GM21423 (cell line): Measurements from ENCODE around the gene VILL.

Experiments used
- ATAC-seq: cut with Tn5 transposase; IDR thresholded peaks from one replicate; pipeline ENCODE4 v1.9.1; 2021; ENCODE audit warnings: mild to moderate bottlenecking, moderate library complexity; ENCODE audit not compliant: unreplicated experiment

Gene VILL

DNA sequence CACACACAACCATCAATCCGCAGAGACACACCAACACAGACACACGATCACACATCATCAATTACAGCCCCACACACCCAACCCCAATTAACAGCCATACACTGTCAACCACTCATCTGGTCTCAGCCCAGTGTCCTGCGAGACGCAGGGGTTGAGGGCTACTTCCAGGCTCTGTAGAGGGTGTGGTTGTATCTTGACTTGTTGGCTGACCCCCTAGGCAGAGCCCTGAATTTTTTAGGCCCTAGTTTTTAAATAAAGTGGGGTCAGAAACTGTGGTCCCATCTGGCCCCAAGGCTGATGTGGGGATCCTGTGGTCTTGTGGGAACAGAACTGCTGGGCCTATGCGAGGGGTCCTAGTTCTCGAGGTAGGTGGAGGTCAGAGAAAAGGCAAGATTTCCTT, 9.2 kb downstream of the VILL start:
- no peak for ATAC-seq

DNA sequence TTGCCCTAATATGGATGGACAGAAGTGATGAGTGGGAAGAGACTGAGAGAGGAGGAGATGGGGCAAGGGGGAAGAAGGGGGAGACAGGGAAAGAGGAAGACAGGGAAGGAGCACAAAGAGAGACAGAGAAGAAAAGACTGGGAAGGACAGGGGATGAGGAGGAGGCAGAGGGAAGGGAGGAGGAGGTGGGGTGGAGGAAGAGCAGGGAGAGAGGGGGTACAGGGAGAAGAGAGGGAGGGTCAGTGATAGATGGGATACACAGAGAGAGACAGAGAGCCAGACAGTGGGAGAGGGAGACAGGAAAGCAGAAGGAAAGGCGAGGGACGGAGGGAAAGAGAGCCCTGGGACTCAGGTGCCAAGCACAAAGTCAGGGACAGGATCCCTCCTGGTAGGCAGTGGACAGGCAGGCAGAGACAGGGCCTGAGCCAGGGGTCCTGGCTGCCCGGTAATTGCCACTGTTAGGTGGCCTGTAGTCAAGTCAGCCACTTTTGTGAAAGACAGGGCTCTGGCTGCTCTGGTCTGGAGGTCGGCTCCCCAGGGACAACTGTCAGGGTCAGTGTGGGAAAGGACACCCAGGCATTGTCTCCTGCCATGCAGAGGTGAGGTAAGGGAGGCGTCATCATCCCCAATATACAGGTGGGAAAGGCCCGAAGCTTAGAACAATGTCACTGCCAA, 9.8 kb downstream of the VILL start:
- ATAC-seq = no peak

DNA sequence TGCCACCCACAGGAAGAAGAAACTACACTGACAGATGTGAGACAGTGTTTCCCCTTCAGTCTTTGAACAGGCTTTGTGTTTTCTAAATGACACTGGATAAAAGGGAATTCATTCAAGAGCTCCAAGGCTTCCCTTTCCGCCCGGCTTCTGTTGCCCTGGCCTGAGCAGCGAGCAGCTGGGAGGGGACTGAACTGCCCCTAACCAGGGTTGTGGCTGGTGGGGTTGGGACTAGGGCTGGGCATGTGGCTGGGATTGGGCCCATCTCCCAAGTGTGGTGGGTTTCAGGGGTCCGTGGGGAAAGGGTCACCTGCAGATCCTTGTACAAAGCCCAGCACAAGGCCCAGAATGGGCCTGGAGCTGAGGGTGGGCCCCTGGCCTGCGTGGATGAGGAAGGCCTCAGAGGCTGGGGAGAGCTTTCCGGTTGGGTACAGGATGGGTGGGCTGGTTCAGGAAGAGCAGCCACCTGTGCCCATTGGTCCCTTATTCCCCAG, 10.4 kb downstream of the VILL start:
- no peak for ATAC-seq

DNA sequence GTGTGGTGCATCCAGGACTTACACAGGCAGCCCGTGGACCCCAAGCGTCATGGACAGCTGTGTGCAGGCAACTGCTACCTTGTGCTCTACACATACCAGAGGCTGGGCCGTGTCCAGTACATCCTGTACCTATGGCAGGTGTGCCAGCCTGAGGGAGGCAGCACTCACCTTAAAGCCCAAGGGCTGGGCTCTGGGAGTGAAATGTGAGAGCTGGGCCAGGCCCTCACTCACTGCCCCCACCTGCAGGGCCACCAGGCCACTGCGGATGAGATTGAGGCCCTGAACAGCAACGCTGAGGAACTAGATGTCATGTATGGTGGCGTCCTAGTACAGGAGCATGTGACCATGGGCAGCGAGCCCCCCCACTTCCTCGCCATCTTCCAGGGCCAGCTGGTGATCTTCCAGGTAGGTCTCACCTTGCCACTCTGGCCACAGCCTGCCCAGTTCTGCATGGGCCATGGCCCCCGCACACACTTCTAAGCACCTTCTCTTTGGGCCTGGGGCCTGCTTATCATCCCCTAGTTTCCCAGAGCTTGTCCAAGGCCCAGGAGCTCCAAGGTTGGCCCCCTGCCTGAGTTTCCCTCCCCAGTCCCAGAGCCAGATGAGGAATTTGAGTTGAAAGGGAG, 11.0 kb downstream of the VILL start:
- no peak for ATAC-seq

DNA sequence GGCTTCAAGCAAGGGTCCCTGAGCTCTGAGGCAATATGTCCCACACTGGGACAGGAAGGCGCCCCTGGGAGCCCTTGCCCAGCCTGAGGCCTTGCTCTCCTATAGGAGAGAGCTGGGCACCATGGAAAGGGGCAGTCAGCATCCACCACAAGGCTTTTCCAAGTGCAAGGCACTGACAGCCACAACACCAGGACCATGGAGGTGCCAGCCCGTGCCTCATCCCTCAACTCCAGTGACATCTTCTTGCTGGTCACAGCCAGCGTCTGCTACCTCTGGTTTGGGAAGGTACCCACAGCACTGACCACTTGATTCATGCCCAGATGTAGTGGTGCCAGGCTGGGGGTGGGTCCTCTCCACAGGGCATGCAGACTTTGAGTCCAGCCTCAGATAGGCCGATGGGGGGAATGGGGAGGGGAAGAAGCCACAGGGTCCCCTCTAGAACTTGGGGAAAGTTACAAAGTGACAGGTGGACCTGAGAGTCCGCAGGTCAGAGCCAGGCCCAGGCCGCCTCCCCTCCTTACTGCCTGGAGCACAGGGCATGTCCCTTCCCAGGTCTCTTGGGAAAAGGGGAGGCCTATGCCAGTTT, 11.8 kb downstream of the VILL start:
- ATAC-seq = no peak

DNA sequence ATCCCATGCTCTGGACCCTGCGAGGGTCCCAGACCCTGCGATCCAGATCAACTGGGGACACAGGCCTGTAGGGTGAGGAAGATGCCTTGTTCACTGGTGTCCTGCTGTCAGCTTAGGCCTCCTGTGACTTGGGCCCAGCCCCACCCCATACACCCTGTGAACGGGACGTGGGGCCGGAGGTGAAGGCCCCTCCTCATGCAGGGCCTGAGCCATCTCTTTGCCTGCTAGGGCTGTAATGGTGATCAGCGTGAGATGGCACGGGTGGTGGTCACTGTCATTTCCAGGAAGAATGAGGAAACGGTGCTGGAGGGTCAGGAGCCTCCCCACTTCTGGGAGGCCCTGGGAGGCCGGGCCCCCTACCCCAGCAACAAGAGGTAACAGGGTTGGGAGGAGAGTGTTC, 12.4 kb downstream of the VILL start:
- ATAC-seq = no peak

DNA sequence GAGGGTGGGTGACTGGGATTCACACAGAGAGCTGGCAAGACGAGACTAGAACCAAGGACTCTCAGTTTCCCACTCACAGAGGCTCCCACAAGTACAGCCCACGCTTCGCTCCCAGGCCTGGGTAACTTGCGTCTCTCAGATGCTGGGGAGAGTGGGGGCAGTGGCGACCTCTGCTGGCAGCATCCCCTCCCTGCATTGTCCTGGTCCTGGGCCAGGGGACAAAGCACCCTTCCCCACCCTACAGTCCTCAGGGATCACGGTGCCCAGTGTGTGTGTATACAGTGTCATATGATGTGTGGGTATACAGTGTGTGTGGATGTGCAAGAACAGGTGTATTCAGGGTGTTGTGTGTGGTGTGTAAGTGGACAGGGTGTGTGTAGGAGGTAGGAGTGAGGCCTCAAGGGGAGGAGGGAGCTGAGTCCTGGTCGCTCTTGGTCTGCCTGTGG, 12.8 kb downstream of the VILL start:
- no peak for ATAC-seq

DNA sequence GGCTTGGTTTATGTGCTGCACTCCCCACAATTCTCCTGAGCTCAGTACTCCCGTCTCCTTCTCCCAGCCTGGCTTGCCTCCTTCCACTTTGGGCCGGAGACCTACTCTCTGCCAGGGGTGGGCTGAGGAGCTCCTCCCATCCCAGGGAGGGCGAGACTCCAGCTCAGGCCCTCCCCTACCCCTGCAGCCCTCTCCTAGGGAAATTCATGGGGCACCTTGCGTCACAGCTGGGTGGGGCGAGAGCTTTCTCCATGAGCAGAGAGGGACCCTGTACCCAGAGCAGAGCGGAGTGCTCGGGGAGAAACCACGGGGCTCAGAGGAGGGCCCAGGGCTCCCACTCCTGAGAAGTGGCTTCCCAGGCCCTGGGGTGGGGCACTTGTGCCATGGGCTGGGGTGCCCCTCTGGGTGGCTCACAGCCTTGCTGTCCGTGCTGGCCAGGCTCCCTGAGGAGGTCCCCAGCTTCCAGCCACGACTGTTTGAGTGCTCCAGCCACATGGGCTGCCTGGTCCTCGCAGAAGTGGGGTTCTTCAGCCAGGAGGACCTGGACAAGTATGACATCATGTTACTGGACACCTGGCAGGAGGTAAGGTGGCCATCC, 13.3 kb downstream of the VILL start:
- ATAC-seq = no peak

DNA sequence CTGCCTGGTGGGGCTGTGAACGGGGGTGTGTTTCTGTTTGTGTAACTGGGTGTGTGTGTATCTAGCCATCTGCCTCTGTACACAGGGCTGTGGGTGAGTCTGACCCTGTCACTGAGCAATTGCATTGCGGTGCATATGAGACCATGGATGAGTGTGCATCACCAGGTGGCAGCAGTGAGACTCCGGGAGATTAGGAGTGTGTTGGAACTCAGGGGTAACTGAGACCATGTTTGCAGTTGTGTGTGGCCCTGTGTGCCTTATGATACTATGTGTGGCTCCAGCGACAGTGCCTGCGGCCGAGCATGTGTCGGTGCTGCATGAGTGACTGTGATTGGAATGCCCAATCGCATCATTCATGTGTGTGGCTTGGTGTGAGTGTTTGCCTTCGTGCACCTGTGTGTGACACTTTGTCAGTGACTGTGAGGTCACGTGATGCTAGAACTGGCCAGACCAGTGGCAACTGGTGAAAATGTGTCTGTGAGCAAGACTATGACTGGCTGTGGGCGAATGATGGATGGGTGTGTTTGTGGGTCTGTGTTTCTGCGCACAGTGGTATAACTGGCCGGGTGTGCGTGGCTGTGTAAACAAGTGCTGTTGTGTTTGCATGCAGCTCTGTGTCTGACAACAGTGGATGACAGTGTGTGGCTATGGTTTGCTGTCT, 14.0 kb downstream of the VILL start:
- ATAC-seq = peak; percentile 40

DNA sequence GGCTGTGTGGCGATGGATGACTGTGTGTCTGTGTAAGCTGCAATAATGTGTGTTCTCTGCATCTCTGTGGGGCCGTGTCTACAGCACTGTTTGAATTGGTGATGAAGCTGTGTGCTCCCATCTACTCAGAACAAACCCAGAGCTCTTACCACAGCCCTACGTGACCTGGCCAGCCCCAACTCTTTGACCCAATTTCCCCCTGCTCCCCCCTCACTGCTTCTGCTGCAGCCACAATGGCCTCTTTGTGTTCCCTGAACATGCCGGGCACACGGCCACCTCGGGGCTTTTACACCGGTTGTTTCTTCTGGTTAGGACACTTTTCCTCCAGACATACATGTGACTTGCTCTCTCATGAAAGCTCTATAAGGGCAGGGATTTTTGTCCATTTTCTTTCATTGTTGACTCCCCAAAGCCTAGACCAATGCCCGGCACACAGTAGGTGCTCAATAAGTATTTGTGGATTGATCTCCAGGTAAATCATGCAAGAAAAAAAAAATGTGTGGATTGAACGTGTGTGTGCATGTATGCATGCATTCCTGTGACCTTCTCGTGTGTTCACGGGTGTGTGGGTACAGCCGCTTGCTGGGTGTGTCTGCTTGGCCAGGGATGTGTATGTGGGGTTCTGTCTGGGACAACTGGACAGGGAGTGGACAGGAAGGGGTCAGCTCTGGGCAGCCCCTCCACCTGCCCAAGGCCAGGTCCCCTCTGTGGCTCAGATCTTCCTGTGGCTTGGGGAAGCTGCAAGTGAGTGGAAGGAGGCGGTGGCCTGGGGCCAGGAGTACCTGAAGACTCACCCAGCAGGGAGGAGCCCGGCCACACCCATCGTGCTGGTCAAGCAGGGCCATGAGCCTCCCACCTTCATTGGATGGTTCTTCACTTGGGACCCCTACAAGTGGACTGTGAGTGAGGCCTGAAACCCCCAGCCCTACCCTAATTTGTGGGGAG, 14.8 kb downstream of the VILL start:
- no peak for ATAC-seq

DNA sequence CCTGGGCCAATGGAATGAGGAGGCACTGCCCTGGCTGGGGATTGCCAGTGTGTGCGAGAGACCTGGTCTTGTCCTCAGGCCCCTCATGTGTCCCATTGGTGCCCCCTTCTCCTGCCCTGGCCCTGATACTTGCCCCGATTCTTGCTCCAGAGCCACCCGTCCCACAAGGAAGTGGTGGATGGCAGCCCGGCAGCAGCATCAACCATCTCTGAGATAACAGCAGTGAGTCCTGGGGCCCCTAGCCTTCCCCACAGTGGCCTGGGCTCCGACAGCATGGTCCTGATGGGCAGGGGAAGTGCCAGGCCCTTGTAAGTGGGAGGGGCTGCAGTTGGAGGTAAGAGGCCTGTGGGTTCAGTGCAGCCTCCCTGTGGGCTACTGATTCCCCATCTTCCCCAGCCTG, 15.4 kb downstream of the VILL start:
- ATAC-seq = no peak

DNA sequence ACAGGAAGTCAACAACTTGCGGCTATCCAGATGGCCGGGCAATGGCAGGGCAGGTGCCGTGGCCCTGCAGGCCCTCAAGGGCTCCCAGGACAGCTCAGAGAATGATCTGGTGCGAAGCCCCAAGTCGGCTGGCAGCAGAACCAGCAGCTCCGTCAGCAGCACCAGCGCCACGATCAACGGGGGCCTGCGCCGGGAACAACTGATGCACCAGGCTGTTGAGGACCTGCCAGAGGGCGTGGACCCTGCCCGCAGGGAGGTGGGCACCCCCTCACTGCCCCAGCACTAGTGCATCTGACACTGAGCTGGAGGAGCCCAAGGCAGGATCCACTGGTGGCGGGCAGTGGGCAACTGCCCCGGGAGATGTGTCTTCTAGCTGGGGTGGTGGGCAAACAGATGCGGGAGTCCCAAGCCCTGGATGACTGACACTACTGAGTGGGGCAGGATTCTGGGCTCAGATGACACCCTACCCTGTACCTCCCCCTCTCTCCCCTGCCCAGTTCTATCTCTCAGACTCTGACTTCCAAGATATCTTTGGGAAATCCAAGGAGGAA, 15.9 kb downstream of the VILL start:
- no peak for ATAC-seq

DNA sequence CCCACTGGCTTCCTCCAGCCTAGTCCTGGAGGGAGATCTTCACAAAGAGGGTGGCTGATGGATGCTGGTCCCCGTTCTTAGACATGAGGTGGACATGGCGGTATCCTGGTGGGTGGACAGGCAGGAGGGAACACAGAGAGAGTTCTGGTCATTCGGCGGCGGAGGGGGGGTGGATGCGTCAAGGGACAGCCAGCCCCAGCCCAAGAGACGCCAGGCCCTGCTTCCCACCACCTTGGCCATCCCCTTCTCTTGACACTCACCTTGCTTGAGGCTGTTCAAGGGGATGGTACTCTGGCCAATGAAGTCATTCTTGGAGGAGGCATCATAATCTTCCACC, 17.1 kb downstream of the VILL start:
- ATAC-seq = no peak

DNA sequence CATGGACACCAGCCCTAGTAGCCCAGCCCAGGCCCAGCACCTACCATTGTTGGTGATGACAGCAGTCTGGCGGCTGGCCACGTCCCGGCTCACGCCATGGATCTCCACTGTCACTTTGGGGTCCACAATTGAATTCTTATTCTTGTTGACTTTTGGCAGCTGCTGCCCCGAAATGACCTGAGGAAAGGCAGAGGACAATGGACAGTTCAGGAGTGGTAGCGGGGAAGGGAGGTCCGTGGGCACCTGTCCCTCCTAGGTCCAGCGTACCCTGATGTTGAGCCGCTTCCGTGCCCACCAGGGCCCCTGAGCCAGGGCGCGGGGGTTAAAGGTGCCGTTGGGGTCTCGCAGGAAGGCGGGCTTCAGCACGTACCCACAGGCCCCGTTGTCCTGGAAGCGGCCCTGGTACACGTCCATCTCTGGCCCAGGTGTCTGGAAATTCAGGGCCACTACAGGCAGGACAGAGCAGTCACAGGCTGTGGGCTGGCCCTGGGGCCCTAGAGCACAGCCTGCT, 17.7 kb downstream of the VILL start:
- ATAC-seq = no peak

DNA sequence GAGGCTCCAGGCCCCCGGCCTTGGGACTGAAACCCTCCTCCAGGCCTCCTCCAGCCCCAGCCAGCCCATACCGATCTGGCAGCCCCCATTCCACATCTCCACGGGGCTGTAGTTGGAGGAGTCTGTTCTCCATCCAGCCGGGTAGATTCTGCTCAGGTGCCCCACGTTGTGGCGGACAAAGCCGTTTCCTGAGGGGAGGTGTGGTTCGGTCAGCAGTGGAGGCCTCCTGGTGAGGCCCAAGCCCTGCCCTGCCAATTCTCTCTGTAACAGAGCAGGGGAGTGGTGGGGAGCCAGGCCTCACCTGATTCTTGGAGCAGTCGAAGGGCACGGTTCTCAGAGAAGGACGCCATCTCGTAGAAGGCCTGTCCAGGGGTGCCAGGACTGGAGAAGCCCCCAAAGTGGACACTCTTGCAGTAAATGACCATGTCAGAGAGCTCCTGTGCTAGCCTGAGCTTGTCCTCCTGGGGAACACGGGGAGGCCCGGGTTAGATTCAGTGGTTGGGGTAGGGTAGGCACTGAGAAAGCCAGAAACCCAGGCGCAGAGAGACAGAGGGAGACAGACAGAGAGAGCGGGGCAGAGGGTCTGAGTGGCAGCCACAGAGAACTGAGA, 18.5 kb downstream of the VILL start:
- no peak for ATAC-seq

DNA sequence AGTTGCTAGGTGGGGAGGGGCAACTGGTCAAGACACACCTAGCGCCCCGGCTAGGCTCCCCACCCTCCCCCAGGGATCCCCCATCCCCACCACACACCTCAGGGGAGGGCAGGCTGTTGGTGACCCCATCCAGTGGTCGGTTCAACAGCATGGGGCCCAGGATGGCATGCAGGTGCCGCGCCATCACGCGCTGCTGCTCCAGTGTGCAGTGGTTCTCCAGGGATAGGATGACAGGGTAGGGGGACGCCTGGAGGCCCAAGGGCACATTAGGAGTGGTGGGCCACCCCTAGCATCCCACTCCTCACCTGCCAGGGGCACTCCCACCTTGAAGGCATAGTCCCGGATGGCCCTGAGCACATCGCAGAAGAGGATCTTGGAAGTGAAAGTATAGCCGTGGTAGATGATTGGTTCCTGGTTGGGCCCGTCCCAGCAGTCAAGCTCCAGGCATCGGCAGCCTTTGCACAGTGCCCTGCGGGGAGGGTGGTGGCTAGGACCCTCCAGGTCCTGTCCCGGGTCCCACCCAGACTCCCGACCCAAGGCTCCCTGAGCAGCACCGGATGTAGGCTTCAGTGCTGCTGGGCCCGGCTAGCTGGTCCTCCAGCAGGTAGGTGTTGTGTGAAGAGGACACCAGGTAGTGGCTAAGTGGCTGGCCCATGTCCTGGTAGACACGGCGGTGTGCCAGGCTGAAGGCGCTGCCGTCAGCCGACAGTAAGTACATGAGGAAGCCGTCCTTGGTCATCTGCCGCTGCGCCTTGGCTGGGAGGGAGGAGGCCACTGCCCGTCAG, 19.4 kb downstream of the VILL start:
- no peak for ATAC-seq

DNA sequence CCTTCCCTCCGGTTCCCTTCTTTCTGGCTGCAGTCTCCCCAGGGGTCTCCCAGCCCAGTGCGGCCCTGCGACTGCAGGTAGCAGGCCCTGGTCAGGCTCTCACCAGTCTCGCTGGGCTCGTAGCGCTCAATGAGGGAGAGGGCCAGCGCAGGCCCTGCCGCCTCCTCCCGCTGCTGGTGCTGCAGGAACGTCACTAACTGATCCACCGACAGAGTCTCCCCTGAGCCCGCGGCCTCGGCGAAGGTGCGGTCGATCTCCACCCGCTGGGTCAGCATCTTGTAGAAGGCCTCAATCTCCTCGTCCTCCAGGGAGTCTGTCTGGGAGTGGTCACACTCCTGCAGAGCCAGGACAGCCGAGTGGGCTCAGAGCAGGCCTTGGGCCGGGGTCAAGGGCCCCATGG, 20.5 kb downstream of the VILL start:
- no peak for ATAC-seq

DNA sequence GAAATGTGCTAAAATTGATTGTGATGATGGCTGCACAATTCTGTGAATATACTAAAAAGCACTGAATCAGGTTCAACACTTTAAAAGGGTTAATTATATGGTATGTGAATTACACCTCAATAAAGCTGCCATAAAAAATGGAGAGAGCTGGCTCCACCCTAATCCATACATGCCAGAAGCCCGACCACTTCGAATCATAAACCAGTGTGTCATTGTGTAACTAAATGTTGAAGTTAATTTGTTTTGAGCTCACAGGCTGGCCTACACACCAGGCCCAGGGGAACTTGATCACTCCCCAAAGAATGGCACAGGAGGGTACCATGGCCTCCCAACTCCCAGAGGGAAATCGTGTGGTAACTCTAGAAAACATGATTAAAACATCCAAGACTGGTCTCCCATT, 24.9 kb downstream of the VILL start:
- ATAC-seq = no peak

DNA sequence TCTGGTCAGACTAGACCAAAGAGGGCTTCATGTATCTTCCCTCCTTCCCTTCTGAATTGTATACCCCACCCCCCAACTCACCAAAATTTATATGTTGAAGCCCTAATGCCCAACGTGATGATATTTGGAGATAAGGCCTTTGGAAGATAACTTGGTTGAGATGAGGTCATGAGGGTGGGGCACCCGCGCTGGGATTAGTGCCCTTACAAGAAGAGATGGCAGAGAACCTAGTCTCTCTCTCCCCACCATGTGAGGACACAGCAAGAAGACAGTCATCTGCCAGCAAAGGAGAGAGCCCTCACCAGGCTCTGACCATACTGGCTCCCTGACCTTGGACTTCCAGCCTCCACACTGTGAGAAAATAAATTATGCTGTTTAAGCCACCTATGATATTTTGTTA, 25.4 kb downstream of the VILL start:
- no peak for ATAC-seq
